ENCODE data around the gene NKX6-1. TPM values are rescaled to one million over a fixed set of nuclear protein-coding genes. Genes with fewer than 3 reads are reported as not detected.

NKX6-1 gene
- total RNA-seq, 1 experiment from 2014 or later, result 1.1 TPM

DNA sequence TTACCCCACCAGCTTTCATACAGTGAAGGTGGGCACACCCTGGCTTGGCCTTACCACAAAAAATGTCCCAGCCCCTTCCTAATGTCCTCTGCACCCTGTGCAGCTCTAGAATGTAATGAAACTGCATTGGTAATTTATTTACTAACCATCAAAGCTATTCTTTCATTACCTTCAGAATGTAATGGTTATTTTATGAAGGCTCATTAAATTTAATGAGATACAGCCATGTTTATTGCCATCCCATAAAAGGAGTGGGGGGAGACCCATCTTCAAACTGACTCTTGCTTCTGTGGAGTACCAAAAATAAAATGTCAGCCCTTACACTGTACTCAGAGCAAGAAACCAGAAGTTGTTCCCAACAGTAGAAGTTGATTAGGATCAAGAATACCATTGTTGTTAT lies 25.0 kb downstream of the NKX6-1 start:
- in situ Hi-C loops (cut with HindIII; ENCODE audit: low pct_unique_long_range_greater_than_20kb, low sequenced_read_pairs), result no loop called here
- no peak overlapping the region for H3K27ac ChIP-seq (ENCODE audit: low read length)
- no TSS peak for BruUV-seq (replicated peaks)
- H3K4me1 ChIP-seq (ENCODE audit: control insufficient read depth, insufficient read depth, low read length), result no peaks in the 10 kb centered on the region
- H3K27me3 ChIP-seq (ENCODE audit: control insufficient read depth, insufficient read depth, low read length), result no peaks in the 10 kb centered on the region
- ChIA-PET POLR2A (no interaction called here), CTCF (no interaction called here)
- H3K36me3 ChIP-seq (ENCODE audit: control insufficient read depth, insufficient read depth, low read length), result no peaks in the 10 kb centered on the region
- intact Hi-C loops (cut with micrococcal nuclease; ENCODE audit: unreplicated experiment), result no loop called here
- DNase-seq (ENCODE audit: low read depth, low spot score) (no peak), ATAC-seq (no peak)
- TF ChIP-seq, protein P1, sequence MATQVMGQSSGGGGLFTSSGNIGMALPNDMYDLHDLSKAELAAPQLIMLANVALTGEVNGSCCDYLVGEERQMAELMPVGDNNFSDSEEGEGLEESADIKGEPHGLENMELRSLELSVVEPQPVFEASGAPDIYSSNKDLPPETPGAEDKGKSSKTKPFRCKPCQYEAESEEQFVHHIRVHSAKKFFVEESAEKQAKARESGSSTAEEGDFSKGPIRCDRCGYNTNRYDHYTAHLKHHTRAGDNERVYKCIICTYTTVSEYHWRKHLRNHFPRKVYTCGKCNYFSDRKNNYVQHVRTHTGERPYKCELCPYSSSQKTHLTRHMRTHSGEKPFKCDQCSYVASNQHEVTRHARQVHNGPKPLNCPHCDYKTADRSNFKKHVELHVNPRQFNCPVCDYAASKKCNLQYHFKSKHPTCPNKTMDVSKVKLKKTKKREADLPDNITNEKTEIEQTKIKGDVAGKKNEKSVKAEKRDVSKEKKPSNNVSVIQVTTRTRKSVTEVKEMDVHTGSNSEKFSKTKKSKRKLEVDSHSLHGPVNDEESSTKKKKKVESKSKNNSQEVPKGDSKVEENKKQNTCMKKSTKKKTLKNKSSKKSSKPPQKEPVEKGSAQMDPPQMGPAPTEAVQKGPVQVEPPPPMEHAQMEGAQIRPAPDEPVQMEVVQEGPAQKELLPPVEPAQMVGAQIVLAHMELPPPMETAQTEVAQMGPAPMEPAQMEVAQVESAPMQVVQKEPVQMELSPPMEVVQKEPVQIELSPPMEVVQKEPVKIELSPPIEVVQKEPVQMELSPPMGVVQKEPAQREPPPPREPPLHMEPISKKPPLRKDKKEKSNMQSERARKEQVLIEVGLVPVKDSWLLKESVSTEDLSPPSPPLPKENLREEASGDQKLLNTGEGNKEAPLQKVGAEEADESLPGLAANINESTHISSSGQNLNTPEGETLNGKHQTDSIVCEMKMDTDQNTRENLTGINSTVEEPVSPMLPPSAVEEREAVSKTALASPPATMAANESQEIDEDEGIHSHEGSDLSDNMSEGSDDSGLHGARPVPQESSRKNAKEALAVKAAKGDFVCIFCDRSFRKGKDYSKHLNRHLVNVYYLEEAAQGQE (IDR thresholded peaks at IDR 0.05; ENCODE audit: insufficient read depth in 1 of 2, low read depth in 2 of 2, low read length in 1 of 2), result no peak
- TF ChIP-seq SIN3A (IDR thresholded peaks at IDR 0.05; ENCODE audit: borderline replicate concordance, insufficient read depth, low read depth, low read length), result no peak
- no peak for TF ChIP-seq TCF7L2 (IDR thresholded peaks at IDR 0.05; ENCODE audit: low read depth, low read length)
- TF ChIP-seq, protein P2, sequence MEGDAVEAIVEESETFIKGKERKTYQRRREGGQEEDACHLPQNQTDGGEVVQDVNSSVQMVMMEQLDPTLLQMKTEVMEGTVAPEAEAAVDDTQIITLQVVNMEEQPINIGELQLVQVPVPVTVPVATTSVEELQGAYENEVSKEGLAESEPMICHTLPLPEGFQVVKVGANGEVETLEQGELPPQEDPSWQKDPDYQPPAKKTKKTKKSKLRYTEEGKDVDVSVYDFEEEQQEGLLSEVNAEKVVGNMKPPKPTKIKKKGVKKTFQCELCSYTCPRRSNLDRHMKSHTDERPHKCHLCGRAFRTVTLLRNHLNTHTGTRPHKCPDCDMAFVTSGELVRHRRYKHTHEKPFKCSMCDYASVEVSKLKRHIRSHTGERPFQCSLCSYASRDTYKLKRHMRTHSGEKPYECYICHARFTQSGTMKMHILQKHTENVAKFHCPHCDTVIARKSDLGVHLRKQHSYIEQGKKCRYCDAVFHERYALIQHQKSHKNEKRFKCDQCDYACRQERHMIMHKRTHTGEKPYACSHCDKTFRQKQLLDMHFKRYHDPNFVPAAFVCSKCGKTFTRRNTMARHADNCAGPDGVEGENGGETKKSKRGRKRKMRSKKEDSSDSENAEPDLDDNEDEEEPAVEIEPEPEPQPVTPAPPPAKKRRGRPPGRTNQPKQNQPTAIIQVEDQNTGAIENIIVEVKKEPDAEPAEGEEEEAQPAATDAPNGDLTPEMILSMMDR (IDR thresholded peaks at IDR 0.05), result no peak
- no peak for TF ChIP-seq POLR2AphosphoS5 (IDR thresholded peaks at IDR 0.05; ENCODE audit: low read depth, low read length)
- no peak overlapping the region for H3K4me3 ChIP-seq (ENCODE audit: low read depth in 2 of 2, low read length in 2 of 2)
- H3K9me3 ChIP-seq (ENCODE audit: control insufficient read depth, insufficient read depth, low read depth, low read length), result no peaks in the 10 kb centered on the region

DNA sequence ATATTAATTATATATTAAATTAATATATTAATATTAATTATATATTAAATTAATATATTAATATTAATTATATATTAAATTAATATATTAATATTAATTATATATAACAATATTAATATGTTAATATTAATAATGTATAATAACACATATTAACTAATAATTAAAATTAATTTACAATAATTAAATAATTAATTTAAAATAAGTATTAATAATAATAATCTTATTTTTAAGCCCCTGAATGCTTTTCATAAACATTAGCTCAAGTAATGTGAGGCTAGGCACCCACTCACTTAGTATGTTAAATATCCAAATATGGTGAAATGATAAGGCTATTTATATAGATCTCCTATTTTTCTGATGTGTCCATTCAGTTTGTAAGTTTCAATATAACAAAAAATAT lies 26.9 kb downstream of the NKX6-1 start:
- BruUV-seq (replicated peaks), result no TSS peak
- in situ Hi-C loops (cut with HindIII; ENCODE audit: low pct_unique_long_range_greater_than_20kb, low sequenced_read_pairs) (no loop called here), intact Hi-C loops (cut with micrococcal nuclease; ENCODE audit: unreplicated experiment) (no loop called here)
- ChIA-PET POLR2A (no interaction called here), CTCF (no interaction called here)
- no peaks in the 10 kb centered on the region for H3K36me3 ChIP-seq (ENCODE audit: control insufficient read depth, insufficient read depth, low read length)
- H3K9me3 ChIP-seq (ENCODE audit: control insufficient read depth, insufficient read depth, low read depth, low read length), result no peaks in the 10 kb centered on the region
- no peak overlapping the region for H3K4me3 ChIP-seq (ENCODE audit: low read depth in 2 of 2, low read length in 2 of 2)
- H3K27me3 ChIP-seq (ENCODE audit: control insufficient read depth, insufficient read depth, low read length), result no peaks in the 10 kb centered on the region; the same call in 1 of the 2 replicates
- no peak overlapping the region for H3K27ac ChIP-seq (ENCODE audit: low read length)
- no peak for ATAC-seq
- TF ChIP-seq SIN3A (IDR thresholded peaks at IDR 0.05; ENCODE audit: borderline replicate concordance, insufficient read depth, low read depth, low read length), result no peak
- TF ChIP-seq, protein P2 (IDR thresholded peaks at IDR 0.05), result no peak
- TF ChIP-seq, protein P1 (IDR thresholded peaks at IDR 0.05; ENCODE audit: insufficient read depth in 1 of 2, low read depth in 2 of 2, low read length in 1 of 2), result no peak
- no peak for TF ChIP-seq POLR2AphosphoS5 (IDR thresholded peaks at IDR 0.05; ENCODE audit: low read depth, low read length)
- no peak for TF ChIP-seq TCF7L2 (IDR thresholded peaks at IDR 0.05; ENCODE audit: low read depth, low read length)
- DNase-seq (ENCODE audit: low read depth, low spot score), result no peak
- no peaks in the 10 kb centered on the region for H3K4me1 ChIP-seq (ENCODE audit: control insufficient read depth, insufficient read depth, low read length)

Data from Panc1 (cell line).